Measurements from ENCODE around the gene PTPRM.

GRCh38 chr18:7566567-7567473 lies at the start of gene PTPRM:
- TF ChIP-seq EHMT2 (IDR thresholded peaks at IDR 0.05; ENCODE audit: low read depth) = no peak
- TF ChIP-seq ZFP36 (IDR thresholded peaks at IDR 0.05; ENCODE audit: borderline replicate concordance, partially characterized antibody) = no peak
- 0 out of 2 replicates have a peak, but pooled peaks have one; percentile 20 for TF ChIP-seq POLR2A (IDR thresholded peaks at IDR 0.05; ENCODE audit: low read length)
- no peak for TF ChIP-seq SREBF2 (IDR thresholded peaks at IDR 0.05)
